ENCODE results near the gene NPLOC4. TPM values are rescaled to one million over a fixed set of nuclear protein-coding genes. Genes with fewer than 3 reads are reported as not detected.

Gene NPLOC4
- total and polyA plus RNA-seq, 2 of the 8 experiments (the other 6 are each of a cell fraction or from before 2014, with no cell fraction given): 70.7 to 92.7 TPM

DNA sequence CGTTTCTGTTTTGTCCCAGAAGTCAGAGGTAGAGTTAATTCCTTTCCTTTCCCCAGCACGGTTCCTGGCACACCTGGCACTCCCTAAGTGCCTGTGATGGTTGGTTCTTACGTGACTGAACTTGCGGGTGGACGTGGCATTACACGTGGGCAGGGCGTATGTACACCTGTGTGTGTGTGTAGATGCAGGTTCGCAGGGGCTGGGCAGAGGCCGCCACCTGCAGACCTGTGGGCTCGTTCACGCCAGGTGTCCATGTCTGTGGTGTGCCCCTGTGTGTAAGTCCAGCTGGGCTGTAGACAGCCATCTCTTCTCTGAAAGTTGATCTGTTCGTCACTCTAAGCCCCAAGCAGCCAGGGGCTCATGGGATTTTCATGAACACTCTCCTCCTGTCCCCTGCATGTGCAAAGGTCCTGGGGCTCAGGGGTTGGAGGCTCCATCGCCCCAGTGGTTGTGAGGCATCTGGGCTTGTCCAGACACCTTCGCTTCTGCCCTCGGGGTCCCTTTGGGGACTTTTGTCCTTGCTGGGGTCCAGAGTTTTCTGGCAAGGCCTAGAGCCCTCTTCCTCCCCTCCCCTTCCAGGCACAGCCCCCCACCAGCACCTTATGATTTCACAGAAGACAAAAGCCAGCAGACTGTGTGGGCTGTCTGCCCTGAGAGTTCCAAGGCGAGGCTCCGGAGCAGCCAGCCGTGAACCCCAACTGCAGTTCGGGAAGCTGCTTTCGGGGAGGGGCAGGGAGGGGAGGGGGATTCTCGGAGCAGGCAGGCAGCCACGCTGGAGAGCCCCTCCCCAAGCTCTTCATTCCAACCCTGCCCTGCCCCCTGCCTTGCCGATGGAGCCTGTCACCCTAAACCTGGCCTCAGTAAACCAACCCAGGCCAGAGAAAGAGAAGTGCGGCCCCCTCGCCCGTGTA lies 114.2 kb downstream of the NPLOC4 start (continued):
- TF ChIP-seq HDAC2 (IDR thresholded peaks at IDR 0.05; ENCODE audit: borderline replicate concordance in 1 of 2, low read depth in 2 of 2, low read length in 2 of 2): 0 out of 4 replicates have a peak, but pooled peaks of 1 of the 2 experiments have one; percentile 53
- TF ChIP-seq SP1 (IDR thresholded peaks at IDR 0.05; ENCODE audit: low read depth, low read length): no peak
- no peak for TF ChIP-seq RBBP5 (IDR thresholded peaks at IDR 0.05; ENCODE audit: borderline replicate concordance, low read depth, low read length)
- TF ChIP-seq SIN3A (conservative IDR thresholded peaks at IDR 0.05 in 1 of 2, IDR thresholded peaks at IDR 0.05 in 1 of 2; ENCODE audit: low read depth in 1 of 2, low read length in 2 of 2): no peak; a peak in 1 of 4 replicates

Measured in H1 (cell line).